Lower lobe of right lung (tissue), 2 donors: ENCODE results near the gene SUSD1. TPM values are rescaled to one million over a fixed set of nuclear protein-coding genes. Genes with fewer than 3 reads are reported as not detected.

Experiments
- ATAC-seq, 2 donors: fragments of 200-7000 bp; cut with Tn5 transposase; one replicate each; pipeline ENCODE4 v1.9.1; 2020 to 2022; ENCODE audit warnings: mild to moderate bottlenecking in 2 of 2, moderate library complexity in 2 of 2
- DNase-seq: peaks from one replicate; pipeline ENCODE4 v3.0.0-alpha.2; 2020
- H3K27ac ChIP-seq: fragments of 200-600 bp; one replicate; pipeline ENCODE4 v1.8.0; 2022
- H3K27me3 ChIP-seq: fragments of 200-600 bp; one replicate; pipeline ENCODE4 v1.8.0; 2022; ENCODE audit warnings: low read depth
- H3K36me3 ChIP-seq: fragments of 200-600 bp; one replicate; pipeline ENCODE4 v1.8.0; 2022; ENCODE audit warnings: mild to moderate bottlenecking
- H3K4me1 ChIP-seq: fragments of 200-600 bp; one replicate; pipeline ENCODE4 v1.8.0; 2022
- H3K4me3 ChIP-seq: fragments of 200-600 bp; one replicate; pipeline ENCODE4 v1.8.0; 2022; ENCODE audit warnings: mild to moderate bottlenecking
- H3K9me3 ChIP-seq: fragments of 200-600 bp; one replicate; pipeline ENCODE4 v1.8.0; 2022
- CTCF ChIP-seq: fragments of 200-600 bp; IDR thresholded peaks from one replicate; pipeline ENCODE4 v1.8.0; 2022; ENCODE audit warnings: antibody characterized with exemption, mild to moderate bottlenecking
- intact Hi-C: fragments of 100-400 bp; cut with DNase I; formaldehyde crosslinking; loops from one replicate; pipeline ENCODE4 v1.11.0; 2022
- total RNA-seq: library from RNA; stranded (reverse); fragmentation: NEBNext Ultra II Directional; extraction: Animal tissue kit (Norgen Biotek cat#: 25700); gene quantifications from one replicate; pipeline ENCODE4 v1.2.1, GENCODE V29; 2021
- donor health status: DM: no; HTN: yes; CAD: no; lungs with severe emphysema.

The SUSD1 gene
- total RNA-seq, 1 donor from 2014 or later: 49.4 TPM

GRCh38 chr9:112059966-112060320 is 115.2 kb downstream of the SUSD1 start:
- H3K9me3 ChIP-seq: no peaks in the 10 kb centered on the region
- H3K4me3 ChIP-seq: no peak overlapping the region
- H3K27ac ChIP-seq: peak overlapping the region; percentile 64
- H3K36me3 ChIP-seq: no peaks in the 10 kb centered on the region
- no peak for TF ChIP-seq CTCF
- peaks cover 45% of the 10 kb centered on the region for H3K4me1 ChIP-seq
- DNase-seq (no peak), ATAC-seq (no peak)
- intact Hi-C loops: no loop called here
- H3K27me3 ChIP-seq: no peaks in the 10 kb centered on the region

GRCh38 chr9:112059145-112059965 is 115.7 kb downstream of the SUSD1 start:
- DNase-seq: no peak
- TF ChIP-seq CTCF: no peak

DNA sequence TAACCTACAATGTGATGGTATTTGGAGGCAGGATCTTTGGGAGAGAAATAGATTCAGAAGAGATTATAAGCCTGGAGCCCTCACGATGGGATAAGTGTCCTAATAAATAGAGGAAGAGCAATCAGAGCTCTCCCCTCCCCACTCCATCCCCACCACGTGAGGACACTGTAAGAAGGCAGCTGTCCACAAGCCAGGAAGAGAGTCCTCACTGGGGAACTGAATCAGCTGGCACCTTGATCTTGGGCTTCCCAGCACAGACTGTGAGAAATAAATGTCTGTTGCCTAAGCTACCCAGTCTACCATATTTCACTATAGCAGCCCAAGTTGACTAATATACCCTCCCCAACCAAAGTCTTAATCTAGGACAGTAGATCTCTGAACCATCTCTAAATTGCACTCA is 118.1 kb downstream of the SUSD1 start:
- Histone ChIP-seq H3K4me3 (no peak overlapping the region), H3K9me3 (no peaks in the 10 kb centered on the region), H3K4me1 (peaks cover 39% of the 10 kb centered on the region), H3K27ac (no peak overlapping the region), H3K36me3 (no peaks in the 10 kb centered on the region), H3K27me3 (no peaks in the 10 kb centered on the region)
- TF ChIP-seq CTCF: no peak
- ATAC-seq: no peak
- intact Hi-C loops: no loop called here
- DNase-seq: peak; percentile 63

More at GRCh38 chr9:112059145-112059965, 115.7 kb downstream of the SUSD1 start:
- Histone ChIP-seq H3K27ac (no peak overlapping the region), H3K4me3 (no peak overlapping the region), H3K9me3 (no peaks in the 10 kb centered on the region), H3K36me3 (no peaks in the 10 kb centered on the region), H3K27me3 (no peaks in the 10 kb centered on the region), H3K4me1 (peaks cover 44% of the 10 kb centered on the region)
- intact Hi-C loops: no loop called here
- peak; percentile 75 to 88 for ATAC-seq

DNA sequence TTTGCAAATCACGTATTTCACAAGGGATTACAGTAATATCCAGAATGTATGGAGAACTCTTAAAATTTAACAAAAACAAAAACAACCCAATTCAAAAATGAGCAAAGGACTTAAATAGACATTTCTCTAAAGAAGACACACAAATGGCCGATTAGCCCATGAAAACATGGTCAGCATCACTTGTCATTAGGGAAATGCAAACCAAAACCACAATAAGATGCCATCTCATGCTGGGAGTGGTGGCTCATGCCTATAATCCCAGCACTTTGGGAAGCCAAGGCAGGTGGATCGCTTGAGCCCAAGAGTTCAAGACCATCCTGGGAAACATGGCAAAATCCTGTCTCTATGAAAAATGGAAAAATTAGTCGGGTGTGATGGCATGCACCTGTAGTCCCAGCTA is 120.2 kb downstream of the SUSD1 start:
- DNase-seq: no peak
- Histone ChIP-seq H3K4me3 (no peak overlapping the region), H3K27ac (no peak overlapping the region), H3K9me3 (no peaks in the 10 kb centered on the region), H3K27me3 (no peaks in the 10 kb centered on the region), H3K36me3 (no peaks in the 10 kb centered on the region), H3K4me1 (peaks cover 33% of the 10 kb centered on the region)
- intact Hi-C loops: no loop called here
- no peak for ATAC-seq
- no peak for TF ChIP-seq CTCF

DNA sequence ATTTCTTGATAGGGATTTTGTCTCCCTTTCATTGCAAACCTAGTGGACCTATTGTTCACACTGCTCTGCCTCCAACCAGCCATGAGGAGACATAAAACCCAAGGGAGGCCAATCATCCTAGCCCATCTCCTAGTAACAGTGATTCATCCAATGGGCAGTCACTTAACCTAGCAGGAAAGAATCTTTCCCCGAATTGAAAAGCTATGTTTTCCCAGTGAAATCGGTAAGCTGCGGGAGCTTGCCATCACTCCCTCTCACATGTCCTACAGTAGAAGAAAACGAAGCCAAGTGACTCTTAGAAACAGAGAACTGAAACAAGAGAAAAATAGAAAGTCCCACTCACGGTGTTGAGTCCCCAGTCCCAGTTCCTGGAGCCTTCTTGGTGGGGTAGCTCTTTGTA is 123.3 kb downstream of the SUSD1 start:
- ATAC-seq (no peak), DNase-seq (no peak)
- Histone ChIP-seq H3K9me3 (no peaks in the 10 kb centered on the region), H3K27me3 (no peaks in the 10 kb centered on the region), H3K27ac (no peak overlapping the region), H3K36me3 (no peaks in the 10 kb centered on the region), H3K4me1 (peaks cover 31% of the 10 kb centered on the region), H3K4me3 (no peak overlapping the region)
- intact Hi-C loops: no loop called here
- no peak for TF ChIP-seq CTCF
